ENCODE measurements around the gene MXRA7.
"Not testable (repeated sequence)": the region's sequence is repeated elsewhere in the genome, so short reads cannot be mapped to it uniquely, and the experiment has no call there.

The MXRA7 gene

DNA sequence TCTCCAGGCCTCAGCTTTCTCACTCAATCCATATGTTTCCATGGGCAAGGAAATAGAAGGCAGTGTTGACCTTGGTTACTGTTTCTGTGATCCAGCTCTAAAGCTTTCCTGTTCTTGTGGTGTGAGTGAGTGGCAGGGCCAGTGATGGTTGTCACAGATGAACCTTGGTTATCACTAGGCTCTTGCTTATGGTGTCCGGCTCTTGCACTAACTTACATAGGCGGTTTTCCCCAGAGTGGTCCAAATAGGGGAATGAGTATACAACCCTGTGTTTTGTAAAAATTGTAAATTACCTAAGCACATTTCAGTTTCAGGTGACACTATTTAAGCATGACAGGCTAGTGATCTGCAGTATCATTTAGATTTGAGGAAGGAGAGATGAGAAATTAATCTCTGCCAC lies 34.0 kb upstream of the MXRA7 start:
- Histone ChIP-seq H3K4me1 (ENCODE audit: control insufficient read depth, insufficient read depth, low read length, poor library complexity, severe bottlenecking) (peaks cover 6% of the 10 kb centered on the region), H3K27ac (ENCODE audit: low read depth, low read length, severe bottlenecking) (no peak overlapping the region), H3K4me3 (ENCODE audit: extremely low read depth, insufficient read depth, low read length, poor library complexity, severe bottlenecking) (no peak overlapping the region), H3K9me3 (ENCODE audit: control insufficient read depth, low read length) (peaks cover 12% of the 10 kb centered on the region), H3K36me3 (ENCODE audit: control insufficient read depth, insufficient read depth, low read length) (peaks cover 66% of the 10 kb centered on the region)
- WGBS, 2 experiments (ENCODE audit: insufficient coverage in 2 of 2): no CpG with 5 or more reads among the region's 2 CpGs

DNA sequence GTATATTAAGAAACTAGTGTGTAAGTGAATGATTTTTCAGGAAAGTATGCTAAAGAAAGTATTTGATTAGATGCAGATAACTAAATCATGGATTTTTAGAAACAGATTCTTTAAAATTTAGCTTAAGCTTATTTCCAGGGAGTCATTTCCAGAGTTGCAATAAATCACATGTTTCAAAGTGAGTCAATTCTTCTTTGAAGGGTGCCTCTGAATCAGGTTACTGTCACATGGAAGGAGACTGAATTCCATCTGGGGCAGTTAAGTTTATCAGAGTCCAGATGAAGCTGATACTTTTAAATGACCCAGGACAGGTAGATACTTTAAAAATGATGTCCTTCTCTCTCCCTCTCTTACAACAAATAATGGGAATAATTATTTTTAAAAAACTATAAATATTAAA lies 32.2 kb upstream of the MXRA7 start:
- Histone ChIP-seq H3K4me1 (ENCODE audit: control insufficient read depth, insufficient read depth, low read length, poor library complexity, severe bottlenecking) (peaks cover 6% of the 10 kb centered on the region), H3K9me3 (ENCODE audit: control insufficient read depth, low read length) (peaks cover 12% of the 10 kb centered on the region), H3K27ac (ENCODE audit: low read depth, low read length, severe bottlenecking) (no peak overlapping the region), H3K4me3 (ENCODE audit: extremely low read depth, insufficient read depth, low read length, poor library complexity, severe bottlenecking) (no peak overlapping the region), H3K36me3 (ENCODE audit: control insufficient read depth, insufficient read depth, low read length) (peaks cover 58% of the 10 kb centered on the region)

DNA sequence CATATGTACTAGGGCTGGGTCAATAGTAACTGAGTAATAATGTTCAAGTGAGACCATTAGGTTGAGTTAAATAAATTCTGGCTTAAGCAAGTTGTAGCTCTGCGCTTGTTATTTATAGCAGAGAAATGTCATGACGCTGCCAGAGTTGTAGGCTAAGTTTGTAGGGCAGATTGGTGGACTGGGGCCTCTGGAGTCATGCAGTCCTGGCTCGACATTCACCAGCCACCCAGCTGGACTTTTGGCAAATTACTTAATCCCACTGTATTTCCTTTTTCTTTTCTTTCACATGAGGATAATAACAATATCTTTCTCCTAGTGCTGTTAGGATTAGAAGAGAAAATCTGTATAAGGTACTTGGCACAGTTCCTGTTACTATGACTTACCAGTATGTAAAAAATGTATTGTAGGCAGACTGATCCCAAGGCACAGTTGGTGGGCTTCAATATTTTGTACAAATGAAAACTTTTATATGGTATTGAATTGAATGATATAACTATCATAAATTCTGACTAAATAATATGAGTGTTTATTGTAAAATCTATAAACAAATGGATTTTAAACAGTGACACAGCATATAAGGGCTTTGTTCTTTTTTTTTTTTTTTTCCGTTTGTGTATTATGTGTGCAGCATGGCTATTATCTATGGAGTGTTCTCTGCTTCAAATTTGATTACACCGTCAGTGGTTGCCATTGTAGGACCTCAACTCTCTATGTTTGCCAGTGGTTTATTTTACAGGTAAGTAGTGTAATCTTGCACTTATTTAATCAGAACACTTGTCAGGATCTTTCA lies 29.8 kb upstream of the MXRA7 start:
- Histone ChIP-seq H3K27ac (ENCODE audit: low read depth, low read length, severe bottlenecking) (no peak overlapping the region), H3K9me3 (ENCODE audit: control insufficient read depth, low read length) (peaks cover 5% of the 10 kb centered on the region), H3K36me3 (ENCODE audit: control insufficient read depth, insufficient read depth, low read length) (peaks cover 45% of the 10 kb centered on the region), H3K4me1 (ENCODE audit: control insufficient read depth, insufficient read depth, low read length, poor library complexity, severe bottlenecking) (no peaks in the 10 kb centered on the region), H3K4me3 (ENCODE audit: extremely low read depth, insufficient read depth, low read length, poor library complexity, severe bottlenecking) (no peak overlapping the region)
- 90 to 100% methylated on average over 1 of the region's 5 CpGs for WGBS, 2 experiments (ENCODE audit: insufficient coverage in 2 of 2)

DNA sequence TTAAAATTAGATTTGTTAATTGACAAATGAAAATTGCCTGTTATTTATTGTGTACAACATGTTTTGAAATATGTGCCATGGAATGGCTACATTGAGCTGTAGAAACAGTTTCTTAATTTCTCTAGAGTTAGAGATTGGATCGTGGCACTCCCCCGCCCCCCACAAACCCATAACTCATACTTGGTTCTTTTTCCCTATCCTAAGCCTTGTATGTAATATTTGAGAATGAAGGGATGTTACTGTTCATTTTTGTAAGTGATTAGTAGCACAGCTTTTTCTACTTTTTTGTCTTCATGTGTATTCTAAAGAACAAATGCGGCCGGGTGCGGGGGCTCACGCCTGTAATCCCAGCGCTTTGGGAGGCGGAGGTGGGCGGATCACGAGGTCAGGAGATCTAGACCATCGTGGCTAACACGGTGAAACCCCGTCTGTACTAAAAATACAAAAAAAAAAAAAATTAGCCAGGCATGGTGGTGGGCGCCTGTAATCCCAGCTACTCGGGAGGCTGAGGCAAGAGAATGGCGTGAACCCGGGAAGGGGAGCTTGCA lies 28.9 kb upstream of the MXRA7 start:
- H3K36me3 ChIP-seq (ENCODE audit: control insufficient read depth, insufficient read depth, low read length): peaks cover 45% of the 10 kb centered on the region
- 93 to 98% methylated on average over 13 to 15 of the region's 17 CpGs for WGBS, 2 experiments (ENCODE audit: insufficient coverage in 2 of 2)
- H3K4me1 ChIP-seq (ENCODE audit: control insufficient read depth, insufficient read depth, low read length, poor library complexity, severe bottlenecking); H3K9me3 ChIP-seq (ENCODE audit: control insufficient read depth, low read length); H3K4me3 ChIP-seq (ENCODE audit: extremely low read depth, insufficient read depth, low read length, poor library complexity, severe bottlenecking); H3K27ac ChIP-seq (ENCODE audit: low read depth, low read length, severe bottlenecking): not testable (repeated sequence)

DNA sequence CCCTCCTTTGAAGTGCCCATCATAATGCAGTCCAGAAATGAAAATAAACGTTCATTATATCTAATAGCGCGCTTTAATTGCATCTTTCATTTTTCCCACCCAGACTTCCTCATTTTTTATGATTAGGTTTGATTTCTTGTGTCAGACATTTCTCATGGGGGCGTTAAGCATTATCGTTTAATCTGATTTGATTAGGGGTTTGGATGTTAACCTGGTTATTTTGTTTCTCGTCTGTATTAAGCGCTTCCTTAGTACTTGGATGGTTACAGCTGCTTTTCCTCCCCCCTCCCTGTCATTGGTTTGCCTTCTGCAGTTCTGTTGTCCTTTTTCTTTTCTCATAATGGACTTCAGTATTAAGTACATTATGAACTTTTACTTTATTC lies 27.7 kb upstream of the MXRA7 start:
- peaks cover 46% of the 10 kb centered on the region for H3K36me3 ChIP-seq (ENCODE audit: control insufficient read depth, insufficient read depth, low read length)
- peak overlapping the region; percentile 89 for H3K4me3 ChIP-seq (ENCODE audit: extremely low read depth, insufficient read depth, low read length, poor library complexity, severe bottlenecking)
- H3K4me1 ChIP-seq (ENCODE audit: control insufficient read depth, insufficient read depth, low read length, poor library complexity, severe bottlenecking): peaks cover 3% of the 10 kb centered on the region
- H3K9me3 ChIP-seq (ENCODE audit: control insufficient read depth, low read length): no peaks in the 10 kb centered on the region
- WGBS, 2 experiments (ENCODE audit: insufficient coverage in 2 of 2): no CpG with 5 or more reads among the region's 7 CpGs
- H3K27ac ChIP-seq (ENCODE audit: low read depth, low read length, severe bottlenecking): peak overlapping the region; percentile 99

DNA sequence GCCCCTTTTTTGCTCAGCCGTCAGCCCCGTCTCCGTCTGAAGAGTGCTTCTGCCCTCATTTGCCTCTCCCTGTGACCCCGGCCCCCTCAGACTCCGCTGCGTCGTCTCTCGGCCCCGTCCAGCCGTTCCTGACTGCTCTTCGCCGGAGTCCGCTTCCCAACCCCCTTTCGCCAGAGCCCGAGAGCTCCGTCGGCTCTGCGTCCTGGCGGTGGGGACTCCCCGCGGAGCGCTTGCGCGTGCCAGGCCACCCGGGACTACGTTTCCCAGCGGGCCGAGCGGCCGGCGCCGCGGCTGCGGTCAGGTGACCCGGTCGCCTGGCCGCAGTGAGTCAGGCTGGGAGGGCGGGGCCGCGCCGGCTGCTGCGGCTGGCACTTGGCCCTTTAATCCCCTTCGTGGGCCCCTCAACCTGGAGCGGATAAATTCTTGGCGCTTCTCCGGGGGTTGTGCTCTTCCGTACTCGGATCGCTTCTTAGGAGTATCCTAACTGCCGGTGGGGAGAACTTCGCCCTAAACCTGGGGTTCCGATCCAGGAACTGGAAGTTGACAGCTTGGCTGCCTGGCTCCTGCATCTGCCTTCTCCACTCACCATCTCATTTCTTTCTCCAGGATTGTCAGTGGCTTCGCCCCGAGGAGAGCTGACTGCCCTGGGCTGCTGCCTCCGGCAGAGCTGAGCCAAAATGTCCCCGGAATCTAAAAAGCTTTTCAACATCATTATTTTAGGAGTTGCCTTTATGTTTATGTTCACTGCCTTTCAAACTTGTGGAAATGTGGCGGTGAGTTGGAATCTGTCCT lies 27.1 kb upstream of the MXRA7 start, which contains the start of gene MFSD11:
Gene MFSD11, plus strand, starts transcription at position 444 of the 792 bp plus-strand sequence. Its CDS starts 234 bp downstream, at position 678.
- H3K4me3 ChIP-seq (ENCODE audit: extremely low read depth, insufficient read depth, low read length, poor library complexity, severe bottlenecking): peak within 1 kb of the TSS; percentile 89
- no peaks in the 10 kb centered on the region for H3K9me3 ChIP-seq (ENCODE audit: control insufficient read depth, low read length)
- 0% methylated on average over 47 to 54 of the region's 57 CpGs for WGBS, 2 experiments (ENCODE audit: insufficient coverage in 2 of 2)
- H3K27ac ChIP-seq (ENCODE audit: low read depth, low read length, severe bottlenecking): peak within 1 kb of the TSS; percentile 99
- H3K4me1 ChIP-seq (ENCODE audit: control insufficient read depth, insufficient read depth, low read length, poor library complexity, severe bottlenecking): peaks cover 7% of the 10 kb centered on the region
- H3K36me3 ChIP-seq (ENCODE audit: control insufficient read depth, insufficient read depth, low read length): peaks cover 46% of the 10 kb centered on the region

DNA sequence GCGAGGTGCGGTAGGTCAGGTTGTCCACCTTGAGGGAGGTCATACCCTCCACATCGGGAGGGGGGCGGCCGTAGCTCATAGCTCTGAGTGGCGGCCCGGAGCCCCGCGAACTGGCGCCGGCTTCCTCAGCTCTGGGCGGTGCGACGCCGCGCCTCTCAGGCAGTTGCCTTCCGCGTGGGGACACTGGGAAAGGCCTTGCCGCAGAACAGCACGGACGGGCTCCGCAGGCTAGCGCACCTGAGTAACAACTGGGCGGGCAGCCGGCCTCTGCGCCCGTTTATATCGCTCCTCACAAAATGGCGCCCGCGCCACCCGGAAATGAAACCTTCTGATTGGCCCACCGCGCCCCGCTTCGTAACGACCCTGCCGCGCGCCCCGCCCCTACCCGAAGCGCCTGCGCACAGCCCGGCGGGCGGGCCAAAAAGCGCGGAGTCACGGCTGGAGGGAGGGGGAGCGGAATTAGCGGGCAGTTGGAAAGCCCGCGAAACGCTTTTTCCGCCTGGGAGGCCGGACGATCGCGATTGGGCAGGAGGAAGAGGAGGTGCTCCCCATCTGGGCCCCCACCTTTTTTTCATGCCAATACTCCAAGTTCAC lies 26.4 kb upstream of the MXRA7 start, which contains the start of gene SRSF2:
Gene SRSF2, minus strand, starts transcription at position 250 of the 594 bp plus-strand sequence. Its CDS starts 171 bp downstream, at position 79.
- Histone ChIP-seq H3K9me3 (ENCODE audit: control insufficient read depth, low read length) (no peaks in the 10 kb centered on the region), H3K4me3 (ENCODE audit: extremely low read depth, insufficient read depth, low read length, poor library complexity, severe bottlenecking) (peak within 1 kb of the TSS; percentile 89), H3K27ac (ENCODE audit: low read depth, low read length, severe bottlenecking) (peak within 1 kb of the TSS; percentile 99), H3K4me1 (ENCODE audit: control insufficient read depth, insufficient read depth, low read length, poor library complexity, severe bottlenecking) (peaks cover 7% of the 10 kb centered on the region), H3K36me3 (ENCODE audit: control insufficient read depth, insufficient read depth, low read length) (peaks cover 48% of the 10 kb centered on the region)
- 0% methylated on average over 43 to 47 of the region's 60 CpGs for WGBS, 2 experiments (ENCODE audit: insufficient coverage in 2 of 2)

DNA sequence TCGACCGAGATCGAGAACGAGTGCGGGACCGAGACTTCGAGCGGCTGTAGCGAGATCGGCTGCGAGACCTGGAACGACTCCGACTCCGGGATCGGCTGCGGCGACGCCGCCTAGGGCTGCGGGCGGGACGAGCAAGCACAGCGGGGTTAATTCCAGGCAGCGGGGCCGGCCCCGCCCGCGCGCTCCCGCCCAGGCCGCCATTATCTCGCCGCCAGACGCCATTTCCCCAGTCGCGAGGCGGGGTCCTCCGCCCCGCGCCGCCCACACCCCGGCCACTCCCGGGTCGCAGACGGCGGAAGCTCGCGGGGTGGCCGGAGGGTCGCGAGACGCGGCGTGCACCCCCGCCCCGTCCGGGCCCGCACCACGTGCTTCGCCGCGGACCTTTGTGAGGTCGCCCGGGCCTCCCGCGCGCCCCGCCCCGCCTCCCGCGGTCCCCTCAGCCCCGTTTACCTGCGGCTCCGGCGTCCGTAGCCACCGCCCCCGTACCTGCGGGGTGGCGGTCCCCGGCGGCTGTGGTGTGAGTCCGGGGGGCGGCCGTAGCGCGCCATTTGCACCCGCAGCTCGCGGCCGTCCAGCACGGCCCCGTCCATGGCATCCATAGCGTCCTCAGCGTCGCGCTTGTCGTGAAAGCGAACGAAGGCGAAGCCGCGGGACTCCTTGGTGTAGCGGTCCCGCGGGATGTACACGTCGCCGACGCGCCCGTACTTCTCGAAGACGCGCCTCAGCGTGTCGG lies 25.8 kb upstream of the MXRA7 start:
- Histone ChIP-seq H3K9me3 (ENCODE audit: control insufficient read depth, low read length) (no peaks in the 10 kb centered on the region), H3K4me1 (ENCODE audit: control insufficient read depth, insufficient read depth, low read length, poor library complexity, severe bottlenecking) (peaks cover 7% of the 10 kb centered on the region), H3K27ac (ENCODE audit: low read depth, low read length, severe bottlenecking) (peak overlapping the region; percentile 99), H3K4me3 (ENCODE audit: extremely low read depth, insufficient read depth, low read length, poor library complexity, severe bottlenecking) (peak overlapping the region; percentile 89), H3K36me3 (ENCODE audit: control insufficient read depth, insufficient read depth, low read length) (peaks cover 50% of the 10 kb centered on the region)
- WGBS, 2 experiments (ENCODE audit: insufficient coverage in 2 of 2): 0% methylated on average over 63 to 117 of the region's 117 CpGs

DNA sequence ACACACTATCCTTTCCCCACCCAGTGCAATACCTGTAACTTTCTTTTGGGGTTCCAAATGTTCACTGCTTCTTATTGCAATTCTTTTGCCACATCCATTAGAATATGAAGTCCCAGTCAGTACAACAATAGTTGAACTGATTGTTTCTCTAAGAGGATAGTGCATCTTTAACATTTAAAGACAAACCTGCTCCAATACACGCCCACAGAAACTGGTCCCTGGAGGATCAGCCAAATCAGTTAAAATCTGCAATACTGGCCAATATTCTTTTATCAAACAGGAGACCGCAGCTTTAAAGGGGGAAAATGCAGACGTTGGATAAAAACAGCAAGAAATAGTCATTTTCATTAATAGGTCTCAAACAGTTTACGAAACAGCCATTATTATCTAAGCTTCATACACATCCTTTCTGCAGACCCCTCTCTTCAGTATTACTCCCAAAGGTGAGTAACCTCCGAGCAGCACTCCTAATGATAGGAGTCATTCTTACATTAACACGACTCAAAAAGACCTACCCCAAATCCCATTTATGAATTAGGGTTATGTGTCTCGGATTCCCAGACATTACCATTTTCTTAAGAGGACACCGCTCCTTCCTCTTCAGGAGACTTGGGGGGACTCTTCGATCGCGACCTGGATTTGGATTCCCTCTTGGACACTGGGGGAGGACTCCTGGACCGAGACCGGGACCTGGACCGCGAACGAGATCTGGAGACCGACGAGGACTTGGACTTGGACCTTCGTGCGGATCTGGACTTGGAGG lies 25.0 kb upstream of the MXRA7 start:
- H3K27ac ChIP-seq (ENCODE audit: low read depth, low read length, severe bottlenecking): peak overlapping the region; percentile 99
- peaks cover 7% of the 10 kb centered on the region for H3K4me1 ChIP-seq (ENCODE audit: control insufficient read depth, insufficient read depth, low read length, poor library complexity, severe bottlenecking)
- peaks cover 53% of the 10 kb centered on the region for H3K36me3 ChIP-seq (ENCODE audit: control insufficient read depth, insufficient read depth, low read length)
- no peaks in the 10 kb centered on the region for H3K9me3 ChIP-seq (ENCODE audit: control insufficient read depth, low read length)
- peak overlapping the region; percentile 89 for H3K4me3 ChIP-seq (ENCODE audit: extremely low read depth, insufficient read depth, low read length, poor library complexity, severe bottlenecking)
- WGBS, 2 experiments (ENCODE audit: insufficient coverage in 2 of 2): 1 to 2% methylated on average over 16 to 20 of the region's 20 CpGs

Data from mesodermal cell (in vitro differentiated cells).